ENCODE measurements around the gene ZNF22. TPM values are rescaled to one million over a fixed set of nuclear protein-coding genes. Genes with fewer than 3 reads are reported as not detected.

Gene ZNF22
- total and polyA plus RNA-seq, 2 of the 8 experiments (the other 6 are each of a cell fraction or from before 2014, with no cell fraction given) = 18.2 to 45.2 TPM

GRCh38 chr10:45044290-45044689 lies 43.6 kb downstream of the ZNF22 start (continued):
- TF ChIP-seq USF2 (IDR thresholded peaks at IDR 0.05; ENCODE audit: low read length) = no peak
- no peak for TF ChIP-seq TBP (IDR thresholded peaks at IDR 0.05; ENCODE audit: low read depth, low read length)
- TF ChIP-seq CBX8 (IDR thresholded peaks at IDR 0.05; ENCODE audit: borderline replicate concordance, low read depth, low read length) = no peak
- no peak for TF ChIP-seq FOSL1 (IDR thresholded peaks at IDR 0.05; ENCODE audit: insufficient read depth, low read depth, low read length)
- peak; percentile 57; the same call in 1 of the 2 replicates for TF ChIP-seq E2F6 (IDR thresholded peaks at IDR 0.05)
- peak; percentile 86 for TF ChIP-seq MAX (IDR thresholded peaks at IDR 0.05)
- no peak for TF ChIP-seq ATF3 (IDR thresholded peaks at IDR 0.05; ENCODE audit: insufficient read depth, low read depth, low read length)
- TF ChIP-seq BRCA1 (IDR thresholded peaks at IDR 0.05; ENCODE audit: low read depth, low read length) = no peak
- no peak for TF ChIP-seq KDM1A (IDR thresholded peaks at IDR 0.05; ENCODE audit: borderline replicate concordance, low read length)
- 0 out of 4 replicates have a peak, but pooled peaks of 1 of the 2 experiments have one; percentile 56 for TF ChIP-seq HDAC2 (IDR thresholded peaks at IDR 0.05; ENCODE audit: borderline replicate concordance in 1 of 2, low read depth in 2 of 2, low read length in 2 of 2)
- no peak for TF ChIP-seq PHF8 (conservative IDR thresholded peaks at IDR 0.05; ENCODE audit: low read depth, low read length)
- peak; percentile 68; the same call in 1 of the 2 replicates for TF ChIP-seq POU5F1 (IDR thresholded peaks at IDR 0.05; ENCODE audit: low read depth, low read length)
- TF ChIP-seq CTCF (IDR thresholded peaks at IDR 0.05; ENCODE audit: control extremely low read depth in 1 of 3, insufficient read depth in 1 of 3, low read depth in 1 of 3, low read length in 3 of 3) = no peak
- no peak for TF ChIP-seq RXRA (IDR thresholded peaks at IDR 0.05; ENCODE audit: insufficient read depth, low read depth, low read length)
- TF ChIP-seq EGR1 (IDR thresholded peaks at IDR 0.05; ENCODE audit: borderline replicate concordance, low read depth, low read length) = no peak
- TF ChIP-seq KDM4A (IDR thresholded peaks at IDR 0.05; ENCODE audit: low read depth, low read length, severe bottlenecking) = no peak
- TF ChIP-seq SAP30 (IDR thresholded peaks at IDR 0.05; ENCODE audit: insufficient read depth, insufficient replicate concordance, low read length) = peak; percentile 39
- TF ChIP-seq POLR2AphosphoS5 (IDR thresholded peaks at IDR 0.05; ENCODE audit: low read depth, low read length) = no peak
- TF ChIP-seq RFX5 (IDR thresholded peaks at IDR 0.05; ENCODE audit: borderline replicate concordance, low read depth, low read length) = no peak
